Rectal smooth muscle tissue (tissue), 1 donor: ENCODE measurements around the gene MRPL36.

Source experiments
- H3K27ac ChIP-seq: one replicate; pipeline ENCODE4 v1.7.0; 2013; ENCODE audit warnings: low read depth, low read length, inconsistent platforms
- H3K27me3 ChIP-seq: one replicate; pipeline ENCODE4 v1.7.0; 2013; ENCODE audit warnings: low read length; ENCODE audit not compliant: control insufficient read depth, insufficient read depth
- H3K36me3 ChIP-seq: one replicate; pipeline ENCODE4 v1.7.0; 2013; ENCODE audit warnings: low read length; ENCODE audit not compliant: control insufficient read depth, insufficient read depth
- H3K4me1 ChIP-seq: one replicate; pipeline ENCODE4 v1.7.0; 2013; ENCODE audit warnings: low read length; ENCODE audit not compliant: control insufficient read depth, insufficient read depth
- H3K4me3 ChIP-seq: one replicate; pipeline ENCODE4 v1.7.0; 2013; ENCODE audit warnings: low read length
- H3K9ac ChIP-seq: one replicate; pipeline ENCODE4 v1.7.0; 2013; ENCODE audit warnings: low read length

Gene MRPL36

GRCh38 chr5:1759378-1759970 is 40.2 kb downstream of the MRPL36 start:
- H3K4me1 ChIP-seq: no peaks in the 10 kb centered on the region
- no peak overlapping the region for H3K27ac ChIP-seq
- H3K9ac ChIP-seq: no peak overlapping the region
- H3K4me3 ChIP-seq: no peak overlapping the region
- H3K27me3 ChIP-seq: no peaks in the 10 kb centered on the region
- no peaks in the 10 kb centered on the region for H3K36me3 ChIP-seq

DNA sequence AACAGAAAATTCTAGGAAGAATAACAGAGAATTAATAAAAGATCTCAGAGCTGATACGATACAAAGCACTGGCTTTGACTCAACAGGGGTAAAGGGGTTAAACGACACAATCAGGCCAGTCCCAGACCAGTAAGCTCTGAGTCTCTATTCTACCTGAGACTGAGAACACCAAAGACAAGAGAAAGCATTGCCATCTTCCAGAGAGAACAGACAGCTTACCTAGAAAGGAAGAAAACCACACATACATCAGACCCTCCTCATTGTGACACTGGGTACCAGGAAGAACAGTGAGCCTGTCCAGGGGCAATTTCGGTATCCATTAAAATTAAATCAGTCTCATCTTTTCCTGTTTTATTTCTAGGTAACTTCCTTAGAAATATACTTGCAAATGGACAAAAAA is 41.1 kb downstream of the MRPL36 start:
- H3K27ac ChIP-seq: no peak overlapping the region
- H3K4me1 ChIP-seq: no peaks in the 10 kb centered on the region
- no peaks in the 10 kb centered on the region for H3K36me3 ChIP-seq
- H3K9ac ChIP-seq: no peak overlapping the region
- no peak overlapping the region for H3K4me3 ChIP-seq
- H3K27me3 ChIP-seq: no peaks in the 10 kb centered on the region

GRCh38 chr5:1757511-1757910 is 42.1 kb downstream of the MRPL36 start:
- Histone ChIP-seq H3K27me3 (no peaks in the 10 kb centered on the region), H3K36me3 (no peaks in the 10 kb centered on the region), H3K4me3 (no peak overlapping the region), H3K9ac (no peak overlapping the region), H3K4me1 (no peaks in the 10 kb centered on the region), H3K27ac (no peak overlapping the region)

- Histone ChIP-seq H3K4me1 (no peaks in the 10 kb centered on the region), H3K4me3 (no peak overlapping the region), H3K36me3 (no peaks in the 10 kb centered on the region), H3K9ac (no peak overlapping the region), H3K27me3 (no peaks in the 10 kb centered on the region), H3K27ac (no peak overlapping the region)
Observed at GRCh38 chr5:1756481-1756880, 43.2 kb downstream of the MRPL36 start.

GRCh38 chr5:1755321-1755949 is 44.2 kb downstream of the MRPL36 start:
- Histone ChIP-seq H3K9ac (no peak overlapping the region), H3K27me3 (peaks cover under 1% of the 10 kb centered on the region), H3K4me1 (no peaks in the 10 kb centered on the region), H3K27ac (no peak overlapping the region), H3K36me3 (no peaks in the 10 kb centered on the region), H3K4me3 (no peak overlapping the region)

DNA sequence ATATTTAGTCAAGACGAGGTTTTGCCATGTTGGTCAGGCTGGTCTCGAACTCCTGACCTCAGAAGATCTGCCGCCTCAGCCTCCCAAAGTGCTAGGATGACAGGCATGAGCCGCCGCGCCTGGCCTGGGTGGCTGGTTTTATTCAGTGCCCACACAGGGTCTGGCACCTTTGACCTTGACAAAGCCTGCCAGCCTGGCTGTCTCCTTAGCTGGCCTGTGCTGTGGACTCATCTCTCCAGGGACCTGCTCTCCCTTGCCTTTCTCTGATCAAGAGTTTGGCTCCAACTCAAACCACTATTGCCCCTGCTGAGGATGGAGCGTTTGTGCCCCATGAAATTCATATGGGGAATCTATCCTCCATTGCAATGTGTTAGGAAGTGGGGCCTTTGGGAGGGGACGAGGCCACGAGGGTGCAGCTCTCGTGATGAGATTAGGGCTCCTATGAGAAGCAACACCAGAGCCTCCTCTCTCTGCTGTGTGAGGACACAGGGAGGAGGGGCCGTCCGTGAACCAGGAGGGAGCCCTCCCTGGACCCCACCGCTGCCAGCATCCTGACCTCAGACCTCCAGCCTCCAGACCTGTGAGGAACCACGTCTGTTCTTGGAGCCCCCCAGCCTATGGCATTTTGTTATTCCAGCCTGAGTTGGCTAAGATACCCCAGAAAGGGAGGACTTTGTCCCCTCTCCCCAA is 45.0 kb downstream of the MRPL36 start:
- Histone ChIP-seq H3K9ac (no peak overlapping the region), H3K27ac (no peak overlapping the region), H3K4me3 (no peak overlapping the region), H3K27me3 (peaks cover 2% of the 10 kb centered on the region), H3K36me3 (no peaks in the 10 kb centered on the region), H3K4me1 (no peaks in the 10 kb centered on the region)

- Histone ChIP-seq H3K27me3 (peaks cover 2% of the 10 kb centered on the region), H3K4me1 (no peaks in the 10 kb centered on the region), H3K36me3 (no peaks in the 10 kb centered on the region), H3K27ac (no peak overlapping the region), H3K4me3 (no peak overlapping the region), H3K9ac (no peak overlapping the region)
Observed at GRCh38 chr5:1753490-1753889, 46.1 kb downstream of the MRPL36 start.

DNA sequence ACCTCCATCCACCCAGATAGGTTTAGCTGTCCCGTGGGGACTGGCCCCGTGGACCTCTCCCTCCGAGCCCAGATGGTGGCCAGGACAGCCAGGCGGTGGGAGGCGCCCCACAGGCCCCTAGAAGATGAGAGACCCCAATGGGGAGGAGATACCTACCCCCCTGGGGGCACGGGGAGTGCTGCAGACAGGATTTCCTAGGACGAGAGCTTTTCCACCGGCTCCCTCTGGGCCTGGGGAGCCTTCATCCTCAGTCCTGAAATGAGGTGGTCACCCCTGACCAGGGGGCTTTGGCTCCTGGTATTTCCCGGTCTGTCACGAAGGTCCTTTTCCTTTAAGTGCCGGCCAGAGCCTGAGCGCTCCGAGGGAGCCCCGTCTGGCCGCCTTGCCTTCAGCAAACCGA is 46.8 kb downstream of the MRPL36 start:
- Histone ChIP-seq H3K4me1 (no peaks in the 10 kb centered on the region), H3K27ac (no peak overlapping the region), H3K36me3 (no peaks in the 10 kb centered on the region), H3K4me3 (no peak overlapping the region), H3K9ac (no peak overlapping the region), H3K27me3 (peaks cover 2% of the 10 kb centered on the region)

GRCh38 chr5:1751864-1752822 is 47.5 kb downstream of the MRPL36 start:
- Histone ChIP-seq H3K27ac (no peak overlapping the region), H3K4me1 (no peaks in the 10 kb centered on the region), H3K4me3 (no peak overlapping the region), H3K27me3 (peaks cover 2% of the 10 kb centered on the region), H3K9ac (no peak overlapping the region), H3K36me3 (no peaks in the 10 kb centered on the region)

DNA sequence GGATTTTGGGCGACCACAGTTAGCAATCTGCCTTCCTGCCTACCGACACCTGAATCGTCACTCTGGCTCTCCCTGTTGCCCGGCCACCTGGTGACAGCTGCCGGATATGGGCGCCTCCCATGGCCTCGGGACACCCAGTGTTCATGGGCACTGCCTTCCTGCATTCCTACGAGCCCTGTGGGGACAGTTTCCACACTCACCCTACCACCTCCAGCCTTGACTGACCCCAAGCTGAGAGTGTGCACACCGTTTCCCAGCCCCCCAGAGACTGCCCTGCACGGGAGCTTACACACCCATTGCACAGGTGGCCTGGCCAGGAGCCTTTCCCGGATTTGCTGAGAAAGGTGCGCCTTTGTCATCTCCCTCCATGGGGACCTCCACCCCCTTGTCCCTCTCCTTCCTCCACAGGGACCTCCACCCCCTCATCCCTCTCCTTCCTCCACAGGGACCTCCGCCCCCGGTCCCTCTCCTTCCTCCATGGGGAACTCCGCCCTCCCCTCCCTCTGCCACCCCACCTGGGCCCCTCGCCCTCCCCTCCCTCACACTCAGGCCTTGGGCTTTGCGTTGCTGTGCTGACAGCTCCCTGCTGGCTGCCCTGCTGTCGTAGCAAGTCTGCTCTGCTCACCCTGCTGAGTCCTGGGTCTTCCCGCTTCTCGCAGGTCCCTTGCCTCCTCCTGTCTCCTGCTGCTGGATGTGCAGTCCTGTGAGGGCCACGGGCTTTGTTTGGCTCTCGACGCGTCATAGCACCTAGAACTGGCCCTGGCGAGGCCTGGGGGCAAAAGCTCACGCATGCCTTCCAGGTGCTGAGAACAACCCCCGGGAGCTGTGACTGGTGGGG is 48.4 kb downstream of the MRPL36 start:
- no peaks in the 10 kb centered on the region for H3K36me3 ChIP-seq
- H3K27ac ChIP-seq: no peak overlapping the region
- no peak overlapping the region for H3K4me3 ChIP-seq
- no peaks in the 10 kb centered on the region for H3K4me1 ChIP-seq
- peaks cover 2% of the 10 kb centered on the region for H3K27me3 ChIP-seq
- no peak overlapping the region for H3K9ac ChIP-seq

DNA sequence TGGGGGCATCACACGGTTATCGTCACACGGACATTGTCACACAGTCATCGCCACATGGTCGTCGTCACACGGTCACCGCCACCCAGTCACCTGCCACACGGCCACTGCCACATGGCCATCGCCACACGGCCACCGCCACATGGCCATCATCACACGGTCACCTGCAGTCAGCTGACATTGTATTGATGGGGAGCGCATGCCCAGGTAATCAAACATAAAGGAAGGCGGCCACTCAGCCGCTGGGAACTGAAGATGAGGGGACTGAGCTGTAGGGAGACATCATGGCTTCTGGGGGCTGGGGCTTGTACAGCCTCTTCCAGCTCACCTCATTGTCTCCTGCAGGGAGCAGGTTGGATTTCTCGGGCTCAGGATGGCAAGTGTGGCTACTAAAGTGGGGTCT is 49.2 kb downstream of the MRPL36 start:
- Histone ChIP-seq H3K4me1 (no peaks in the 10 kb centered on the region), H3K4me3 (no peak overlapping the region), H3K9ac (no peak overlapping the region), H3K27me3 (peaks cover 2% of the 10 kb centered on the region), H3K36me3 (no peaks in the 10 kb centered on the region), H3K27ac (no peak overlapping the region)
